Cortex of kidney (tissue), 1 donor: ENCODE data around the gene SLC6A18.

Experiments used
- DNase-seq: peaks from one replicate; lab custom pipeline; 2025; lab: John Stamatoyannopoulos, UW

Gene SLC6A18

DNA sequence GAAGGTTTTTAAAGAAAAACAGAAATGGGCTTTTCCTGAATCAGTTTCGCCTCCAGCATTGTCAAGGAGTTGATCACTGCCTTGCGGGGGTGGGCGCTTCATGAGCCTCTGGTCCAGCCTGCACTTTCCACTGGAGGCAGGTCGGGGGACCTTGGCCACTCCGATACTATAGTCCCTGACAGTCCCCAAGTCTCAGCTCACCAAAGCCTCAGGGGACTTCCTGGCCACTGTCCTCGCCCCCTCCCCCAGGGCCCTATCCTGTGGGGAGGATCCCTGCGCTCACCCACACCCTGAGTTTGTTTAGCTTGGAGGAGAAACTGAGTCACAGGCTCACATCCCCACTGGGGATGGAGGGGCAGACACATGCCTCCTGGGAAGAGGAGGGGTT lies 22.4 kb upstream of the SLC6A18 start:
- DNase-seq, result no peak

DNA sequence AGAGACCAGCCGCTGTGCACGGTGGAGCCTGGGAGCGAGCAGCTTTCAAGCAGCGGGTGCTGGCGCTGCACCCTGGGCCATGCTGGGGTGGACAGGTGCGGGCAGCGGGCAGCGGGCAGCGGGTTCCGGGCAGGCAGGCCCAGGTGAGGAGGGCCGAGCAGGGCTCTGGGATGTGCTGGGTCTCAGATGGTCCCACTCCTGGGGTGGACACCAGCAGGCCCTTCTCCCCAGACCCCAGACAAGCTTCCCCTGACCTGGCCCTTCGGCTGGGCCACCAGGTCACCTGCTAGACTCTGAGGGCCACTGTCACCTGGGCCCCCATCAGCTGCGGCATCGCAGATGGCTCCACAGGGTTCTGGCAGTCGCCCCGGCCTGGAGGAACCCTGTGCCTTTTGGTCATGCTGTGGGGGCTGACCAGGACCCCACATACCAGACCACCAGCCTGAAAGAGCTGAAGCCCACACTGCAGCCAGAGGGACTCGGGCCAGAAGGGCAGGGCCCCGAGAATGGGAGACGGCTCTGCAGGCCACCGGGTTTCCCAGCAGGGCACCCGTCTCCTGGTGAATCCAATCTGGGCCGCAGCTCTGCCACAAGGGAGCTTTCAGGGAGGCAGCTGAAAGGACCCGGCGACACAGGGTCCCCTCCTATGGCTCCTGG lies 21.7 kb upstream of the SLC6A18 start:
- no peak for DNase-seq

GRCh38 chr5:1203968-1204692 lies 21.1 kb upstream of the SLC6A18 start:
- DNase-seq, result no peak

DNA sequence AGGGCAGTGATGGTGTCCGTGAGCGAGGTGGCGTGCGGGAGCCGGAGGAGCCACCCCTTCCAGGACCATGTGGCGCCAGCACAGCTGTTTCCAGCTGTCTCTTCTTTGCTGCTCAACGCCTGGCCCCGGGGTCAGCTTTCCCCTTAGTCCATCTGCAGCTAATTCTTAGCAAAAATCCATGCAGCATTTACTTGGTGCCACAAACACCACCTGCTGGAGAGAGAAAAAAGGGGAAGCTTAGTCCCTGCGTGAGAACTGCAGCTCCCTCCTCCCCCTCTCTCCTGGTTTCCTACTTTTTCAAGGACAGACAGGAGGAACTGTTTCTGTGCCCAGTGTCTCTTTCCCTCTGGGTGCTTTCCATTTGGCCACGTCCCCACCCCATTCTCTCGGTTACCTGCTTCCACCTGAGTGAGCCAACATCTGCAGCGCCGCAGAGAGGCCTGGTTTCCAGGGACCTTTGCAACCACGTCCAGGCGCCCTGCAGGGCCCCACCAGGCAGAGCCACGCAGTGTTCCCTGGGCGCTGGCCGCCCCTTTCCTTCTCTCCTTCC lies 20.4 kb upstream of the SLC6A18 start:
- DNase-seq, result no peak

GRCh38 chr5:1205255-1206180 lies 19.7 kb upstream of the SLC6A18 start:
- DNase-seq, result no peak

GRCh38 chr5:1206521-1207412 lies 18.4 kb upstream of the SLC6A18 start:
- DNase-seq, result no peak

DNA sequence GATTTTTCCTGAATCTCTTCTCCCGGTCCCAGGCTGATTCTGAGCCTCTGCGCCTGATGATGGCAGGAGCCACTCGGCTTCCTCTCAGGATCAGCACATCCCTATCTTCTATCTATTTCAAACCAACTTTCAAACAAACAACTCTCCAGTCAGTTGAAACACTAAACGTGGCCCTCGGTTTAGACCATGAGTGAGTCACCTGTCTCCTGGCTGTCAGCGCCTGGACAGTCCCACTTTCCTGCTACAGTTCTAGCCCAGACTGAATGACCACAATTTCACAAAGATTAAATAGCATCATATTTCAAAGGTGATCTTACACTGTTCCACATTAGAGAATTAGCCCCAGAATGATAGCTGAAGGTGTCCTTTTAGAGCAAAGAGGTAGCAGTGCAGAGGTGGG lies 17.6 kb upstream of the SLC6A18 start:
- no peak for DNase-seq

DNA sequence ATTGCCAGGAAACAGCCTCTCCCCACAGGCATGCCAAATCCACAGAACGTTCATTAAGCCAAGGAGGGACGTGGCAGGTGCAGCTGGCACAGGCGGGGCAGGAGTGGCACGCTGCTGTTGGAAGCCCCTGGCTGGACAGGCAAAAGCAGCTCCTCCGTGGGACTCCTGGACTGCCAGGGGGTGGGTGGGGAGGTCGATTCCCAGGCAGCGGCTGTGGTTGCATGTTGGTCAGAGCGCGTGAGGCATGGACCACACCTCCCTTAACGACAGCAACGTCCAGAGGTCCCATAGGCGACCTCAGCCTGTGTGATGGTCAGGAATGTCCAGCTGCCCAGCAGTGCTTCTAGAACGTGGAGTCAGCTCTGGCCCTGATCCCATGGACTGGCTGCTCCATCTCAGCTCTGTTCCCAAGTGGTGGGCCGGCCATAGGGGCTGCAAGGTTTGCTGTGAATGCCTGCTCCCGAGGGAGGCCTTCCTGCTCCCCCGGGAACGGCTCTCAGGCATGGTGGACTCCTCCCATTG lies 16.9 kb upstream of the SLC6A18 start:
- no peak for DNase-seq

GRCh38 chr5:1208743-1209488 lies 16.3 kb upstream of the SLC6A18 start:
- no peak for DNase-seq

- DNase-seq, result no peak
Observed at GRCh38 chr5:1209489-1209852, 15.7 kb upstream of the SLC6A18 start.

- DNase-seq, result no peak
Observed at GRCh38 chr5:1209896-1210776, 15.0 kb upstream of the SLC6A18 start.

GRCh38 chr5:1210832-1211251 lies 14.3 kb upstream of the SLC6A18 start:
- no peak for DNase-seq

DNA sequence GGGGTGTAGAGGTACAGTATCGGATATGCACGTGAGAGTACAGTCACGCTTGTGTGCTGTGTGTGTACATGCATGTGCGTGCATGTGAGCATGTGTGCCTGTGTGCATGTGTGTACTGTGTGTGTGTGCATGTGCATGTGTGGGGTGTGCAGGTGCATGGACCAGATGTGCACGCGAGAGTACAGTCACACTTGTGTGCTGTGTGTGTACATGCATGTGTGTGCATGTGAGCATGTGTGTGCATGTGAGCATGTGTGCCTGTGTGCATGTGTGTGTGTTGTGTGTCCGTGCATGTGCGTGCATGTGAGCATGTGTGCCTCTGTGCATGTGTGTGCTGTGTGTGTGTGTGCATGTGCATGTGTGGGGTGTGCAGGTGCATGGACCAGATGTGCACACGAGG lies 13.5 kb upstream of the SLC6A18 start:
- no peak for DNase-seq

- DNase-seq, result no peak
Observed at GRCh38 chr5:1212271-1212670, 12.9 kb upstream of the SLC6A18 start.

DNA sequence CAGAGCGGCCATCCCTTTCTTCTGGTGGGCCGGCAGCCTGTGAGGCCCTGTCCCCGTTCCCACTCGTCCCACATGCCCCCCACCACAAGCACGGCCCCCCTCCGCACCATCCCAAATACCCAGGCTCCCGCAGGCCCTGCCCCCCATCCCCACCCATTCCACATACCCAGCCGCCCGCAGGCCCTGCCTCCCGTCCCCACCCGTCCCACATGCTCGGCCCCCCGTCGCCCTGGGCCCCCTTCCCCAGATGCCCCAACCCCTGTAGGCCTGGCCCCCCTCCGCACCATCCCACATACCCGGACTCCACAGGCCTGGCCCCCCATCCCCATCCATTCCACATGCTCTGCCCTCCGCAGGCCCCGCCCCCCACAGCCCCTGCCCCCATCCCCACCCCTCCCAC lies 12.3 kb upstream of the SLC6A18 start:
- no peak for DNase-seq

- no peak for DNase-seq
Observed at GRCh38 chr5:1213508-1214162, 11.5 kb upstream of the SLC6A18 start.

GRCh38 chr5:1214163-1214935 lies 10.8 kb upstream of the SLC6A18 start:
- no peak for DNase-seq

GRCh38 chr5:1214936-1215220 lies 10.3 kb upstream of the SLC6A18 start:
- no peak for DNase-seq
